ENCODE results near the gene SESN2.

DNA sequence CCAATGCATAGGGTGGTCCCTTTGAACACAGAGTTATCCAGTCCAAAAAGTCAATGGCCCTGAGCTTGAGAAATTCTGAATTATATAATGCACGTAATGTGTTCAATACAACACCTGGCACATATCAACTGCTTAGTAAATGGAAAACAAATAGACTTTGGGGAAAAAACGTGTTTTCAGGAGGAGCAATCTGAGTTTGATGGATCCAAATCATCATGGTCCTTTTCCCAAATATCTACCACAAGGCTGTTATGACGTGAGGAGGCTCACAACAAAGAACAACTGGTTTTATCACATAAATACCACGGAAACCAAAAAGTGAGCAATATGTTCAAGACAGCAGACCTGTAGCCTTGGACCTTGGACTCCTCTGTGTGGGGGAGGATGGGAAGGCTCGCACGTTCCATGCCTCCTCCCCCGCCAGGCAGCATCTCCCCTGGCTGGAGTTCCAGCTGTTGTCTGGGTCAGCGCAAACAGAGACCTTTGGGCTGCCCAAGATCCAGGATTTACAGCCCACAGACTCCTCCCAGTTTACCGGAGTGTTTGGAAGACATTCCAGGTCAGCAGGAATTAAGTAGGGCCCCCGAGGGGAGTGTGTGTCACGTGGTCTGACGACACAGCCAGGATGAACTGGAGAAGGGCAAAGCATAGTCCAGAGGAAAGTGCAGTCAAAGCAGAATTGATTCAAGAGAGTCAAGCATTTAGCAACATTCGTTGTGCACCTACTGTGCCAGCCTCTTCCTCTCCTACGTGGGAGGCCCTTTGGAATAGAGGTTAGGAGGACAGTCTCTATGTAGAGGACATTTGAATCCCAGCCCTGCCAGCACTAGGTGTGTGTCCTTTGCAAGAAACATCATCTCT lies 37.3 kb downstream of the SESN2 start:
- TF ChIP-seq, protein P1, sequence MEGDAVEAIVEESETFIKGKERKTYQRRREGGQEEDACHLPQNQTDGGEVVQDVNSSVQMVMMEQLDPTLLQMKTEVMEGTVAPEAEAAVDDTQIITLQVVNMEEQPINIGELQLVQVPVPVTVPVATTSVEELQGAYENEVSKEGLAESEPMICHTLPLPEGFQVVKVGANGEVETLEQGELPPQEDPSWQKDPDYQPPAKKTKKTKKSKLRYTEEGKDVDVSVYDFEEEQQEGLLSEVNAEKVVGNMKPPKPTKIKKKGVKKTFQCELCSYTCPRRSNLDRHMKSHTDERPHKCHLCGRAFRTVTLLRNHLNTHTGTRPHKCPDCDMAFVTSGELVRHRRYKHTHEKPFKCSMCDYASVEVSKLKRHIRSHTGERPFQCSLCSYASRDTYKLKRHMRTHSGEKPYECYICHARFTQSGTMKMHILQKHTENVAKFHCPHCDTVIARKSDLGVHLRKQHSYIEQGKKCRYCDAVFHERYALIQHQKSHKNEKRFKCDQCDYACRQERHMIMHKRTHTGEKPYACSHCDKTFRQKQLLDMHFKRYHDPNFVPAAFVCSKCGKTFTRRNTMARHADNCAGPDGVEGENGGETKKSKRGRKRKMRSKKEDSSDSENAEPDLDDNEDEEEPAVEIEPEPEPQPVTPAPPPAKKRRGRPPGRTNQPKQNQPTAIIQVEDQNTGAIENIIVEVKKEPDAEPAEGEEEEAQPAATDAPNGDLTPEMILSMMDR (IDR thresholded peaks at IDR 0.05): no peak
- TF ChIP-seq, protein P2, sequence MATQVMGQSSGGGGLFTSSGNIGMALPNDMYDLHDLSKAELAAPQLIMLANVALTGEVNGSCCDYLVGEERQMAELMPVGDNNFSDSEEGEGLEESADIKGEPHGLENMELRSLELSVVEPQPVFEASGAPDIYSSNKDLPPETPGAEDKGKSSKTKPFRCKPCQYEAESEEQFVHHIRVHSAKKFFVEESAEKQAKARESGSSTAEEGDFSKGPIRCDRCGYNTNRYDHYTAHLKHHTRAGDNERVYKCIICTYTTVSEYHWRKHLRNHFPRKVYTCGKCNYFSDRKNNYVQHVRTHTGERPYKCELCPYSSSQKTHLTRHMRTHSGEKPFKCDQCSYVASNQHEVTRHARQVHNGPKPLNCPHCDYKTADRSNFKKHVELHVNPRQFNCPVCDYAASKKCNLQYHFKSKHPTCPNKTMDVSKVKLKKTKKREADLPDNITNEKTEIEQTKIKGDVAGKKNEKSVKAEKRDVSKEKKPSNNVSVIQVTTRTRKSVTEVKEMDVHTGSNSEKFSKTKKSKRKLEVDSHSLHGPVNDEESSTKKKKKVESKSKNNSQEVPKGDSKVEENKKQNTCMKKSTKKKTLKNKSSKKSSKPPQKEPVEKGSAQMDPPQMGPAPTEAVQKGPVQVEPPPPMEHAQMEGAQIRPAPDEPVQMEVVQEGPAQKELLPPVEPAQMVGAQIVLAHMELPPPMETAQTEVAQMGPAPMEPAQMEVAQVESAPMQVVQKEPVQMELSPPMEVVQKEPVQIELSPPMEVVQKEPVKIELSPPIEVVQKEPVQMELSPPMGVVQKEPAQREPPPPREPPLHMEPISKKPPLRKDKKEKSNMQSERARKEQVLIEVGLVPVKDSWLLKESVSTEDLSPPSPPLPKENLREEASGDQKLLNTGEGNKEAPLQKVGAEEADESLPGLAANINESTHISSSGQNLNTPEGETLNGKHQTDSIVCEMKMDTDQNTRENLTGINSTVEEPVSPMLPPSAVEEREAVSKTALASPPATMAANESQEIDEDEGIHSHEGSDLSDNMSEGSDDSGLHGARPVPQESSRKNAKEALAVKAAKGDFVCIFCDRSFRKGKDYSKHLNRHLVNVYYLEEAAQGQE (IDR thresholded peaks at IDR 0.05): no peak
- TF ChIP-seq, protein P3, sequence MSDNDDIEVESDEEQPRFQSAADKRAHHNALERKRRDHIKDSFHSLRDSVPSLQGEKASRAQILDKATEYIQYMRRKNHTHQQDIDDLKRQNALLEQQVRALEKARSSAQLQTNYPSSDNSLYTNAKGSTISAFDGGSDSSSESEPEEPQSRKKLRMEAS (IDR thresholded peaks at IDR 0.05): no peak

Measured in A549 (cell line).